Prostate gland (tissue), 2 donors: Measurements from ENCODE around the gene KLHL29. TPM values are rescaled to one million over a fixed set of nuclear protein-coding genes. Genes with fewer than 3 reads are reported as not detected.

Experiments used
- DNase-seq: peaks from one replicate; pipeline ENCODE4 v3.0.0-alpha.2; 2019; ENCODE audit warnings: low spot score
- H3K27ac ChIP-seq, 2 donors: fragments of 200-600 bp; sonication (generic); 2 replicates each; pipeline ENCODE4 v1.5.1; 2017 to 2019
- H3K27me3 ChIP-seq: fragments of 200-600 bp; sonication (generic); replicated peaks from 2 replicates; pipeline ENCODE4 v1.5.1; 2019; ENCODE audit not compliant: insufficient read depth
- H3K36me3 ChIP-seq, 2 donors: fragments of 200-600 bp; sonication (generic); 1 replicate in 1 of 2; 2 replicates in 1 of 2; pipeline versions ENCODE4 v1.5.1 to v1.8.1; 2017 to 2019
- H3K4me1 ChIP-seq: fragments of 200-600 bp; sonication (generic); replicated peaks from 2 replicates; pipeline ENCODE4 v1.5.1; 2019
- H3K4me3 ChIP-seq, 2 donors: fragments of 200-600 bp; sonication (generic); 2 replicates each; pipeline ENCODE4 v1.5.1; 2017 to 2019
- H3K9me3 ChIP-seq: fragments of 200-600 bp; sonication (generic); 2 replicates; pipeline ENCODE4 v1.5.1; 2017
- CTCF ChIP-seq, 4 experiments: fragments of 200-600 bp in 2 of 4; fragments of 450-650 bp in 2 of 4; sonication (generic) in 2 of 4; IDR thresholded peaks; 1 replicate in 3 of 4; 2 replicates in 1 of 4; pipeline ENCODE4 v1.5.1; 2016 to 2019; ENCODE audit warnings: antibody characterized with exemption in 4 of 4, mild to moderate bottlenecking in 2 of 4, moderate library complexity in 2 of 4
- POLR2A ChIP-seq: fragments of 450-650 bp; IDR thresholded peaks from one replicate; pipeline ENCODE4 v1.6.1; 2016; ENCODE audit warnings: antibody characterized with exemption, mild to moderate bottlenecking
- POLR2AphosphoS5 ChIP-seq: sonication (generic); formaldehyde crosslinking; IDR thresholded peaks from one replicate; pipeline ENCODE4 v1.6.1; 2017; ENCODE audit warnings: antibody characterized with exemption
- WGBS: methylation state at CpG from one replicate; pipeline ENCODE4 v1.1.5; 2018; 5-methylcytosine and 5-hydroxymethylcytosine counted together
- intact Hi-C: fragments of 100-400 bp; cut with DNase I; formaldehyde crosslinking; loops from one replicate; pipeline ENCODE4 v1.14.2; 2022
- total RNA-seq, 2 donors: library from RNA; depleted of rRNA; stranded (reverse); fragments of >200 nt; gene quantifications; one replicate each; pipeline ENCODE4 v1.1.0, GENCODE V29; 2016

The KLHL29 gene
- total RNA-seq, 2 donors from 2014 or later = 23.3 to 24.8 TPM

GRCh38 chr2:23713351-23713750, 328.4 kb downstream of the KLHL29 start:
- no peak for DNase-seq
- TF ChIP-seq CTCF (IDR thresholded peaks at IDR 0.05) (no peak), POLR2AphosphoS5 (no peak), POLR2A (no peak)
- WGBS = 81% methylated on average over 5 of the region's 5 CpGs
- intact Hi-C loops = no loop called here
- H3K27me3 ChIP-seq = no peaks in the 10 kb centered on the region
- H3K9me3 ChIP-seq = no peaks in the 10 kb centered on the region
- no peaks in the 10 kb centered on the region for H3K36me3 ChIP-seq
- no peak overlapping the region for H3K4me3 ChIP-seq
- no peak overlapping the region for H3K27ac ChIP-seq
- no peaks in the 10 kb centered on the region for H3K4me1 ChIP-seq

- 94% methylated on average over 4 of the region's 4 CpGs for WGBS
- H3K36me3 ChIP-seq = no peaks in the 10 kb centered on the region
- no peak for TF ChIP-seq POLR2AphosphoS5
- no peak for TF ChIP-seq POLR2A
- TF ChIP-seq CTCF (IDR thresholded peaks at IDR 0.05) = no peak
- H3K9me3 ChIP-seq = no peaks in the 10 kb centered on the region
- no peaks in the 10 kb centered on the region for H3K4me1 ChIP-seq
- H3K27me3 ChIP-seq = no peaks in the 10 kb centered on the region
- no peak overlapping the region for H3K27ac ChIP-seq
- intact Hi-C loops = no loop called here
- DNase-seq = no peak
- no peak overlapping the region for H3K4me3 ChIP-seq
These were observed 334.1 kb downstream of the KLHL29 start for GRCh38 chr2:23718931-23719700.

GRCh38 chr2:23719716-23720115, 334.7 kb downstream of the KLHL29 start:
- no peaks in the 10 kb centered on the region for H3K36me3 ChIP-seq
- H3K27ac ChIP-seq = no peak overlapping the region
- no peak overlapping the region for H3K4me3 ChIP-seq
- intact Hi-C loops = no loop called here
- no peaks in the 10 kb centered on the region for H3K27me3 ChIP-seq
- DNase-seq = no peak
- WGBS = 77% methylated on average over 5 of the region's 5 CpGs
- no peaks in the 10 kb centered on the region for H3K4me1 ChIP-seq
- TF ChIP-seq POLR2AphosphoS5 = no peak
- TF ChIP-seq CTCF (IDR thresholded peaks at IDR 0.05) = no peak
- no peak for TF ChIP-seq POLR2A
- no peaks in the 10 kb centered on the region for H3K9me3 ChIP-seq

GRCh38 chr2:23720705-23721453, 335.9 kb downstream of the KLHL29 start:
- no peak overlapping the region for H3K4me3 ChIP-seq
- TF ChIP-seq CTCF (IDR thresholded peaks at IDR 0.05) = no peak
- TF ChIP-seq POLR2A = no peak
- TF ChIP-seq POLR2AphosphoS5 = no peak
- intact Hi-C loops = no loop called here
- H3K27ac ChIP-seq = no peak overlapping the region
- H3K36me3 ChIP-seq = no peaks in the 10 kb centered on the region
- no peak for DNase-seq
- no peaks in the 10 kb centered on the region for H3K4me1 ChIP-seq
- WGBS = 71% methylated on average over 4 of the region's 4 CpGs
- H3K27me3 ChIP-seq = no peaks in the 10 kb centered on the region
- H3K9me3 ChIP-seq = no peaks in the 10 kb centered on the region

GRCh38 chr2:23721454-23721826, 336.5 kb downstream of the KLHL29 start:
- no peaks in the 10 kb centered on the region for H3K4me1 ChIP-seq
- TF ChIP-seq CTCF (IDR thresholded peaks at IDR 0.05) (no peak), POLR2A (no peak), POLR2AphosphoS5 (no peak)
- DNase-seq = no peak
- intact Hi-C loops = no loop called here
- no peak overlapping the region for H3K27ac ChIP-seq
- H3K36me3 ChIP-seq = no peaks in the 10 kb centered on the region
- no peaks in the 10 kb centered on the region for H3K9me3 ChIP-seq
- 100% methylated on average over 2 of the region's 2 CpGs for WGBS
- no peaks in the 10 kb centered on the region for H3K27me3 ChIP-seq
- H3K4me3 ChIP-seq = no peak overlapping the region
